Measurements from ENCODE around the gene NCOA3. TPM values are rescaled to one million over a fixed set of nuclear protein-coding genes. Genes with fewer than 3 reads are reported as not detected.

Gene NCOA3
- total RNA-seq, 2 experiments from 2014 or later: 59.1 to 70.6 TPM

DNA sequence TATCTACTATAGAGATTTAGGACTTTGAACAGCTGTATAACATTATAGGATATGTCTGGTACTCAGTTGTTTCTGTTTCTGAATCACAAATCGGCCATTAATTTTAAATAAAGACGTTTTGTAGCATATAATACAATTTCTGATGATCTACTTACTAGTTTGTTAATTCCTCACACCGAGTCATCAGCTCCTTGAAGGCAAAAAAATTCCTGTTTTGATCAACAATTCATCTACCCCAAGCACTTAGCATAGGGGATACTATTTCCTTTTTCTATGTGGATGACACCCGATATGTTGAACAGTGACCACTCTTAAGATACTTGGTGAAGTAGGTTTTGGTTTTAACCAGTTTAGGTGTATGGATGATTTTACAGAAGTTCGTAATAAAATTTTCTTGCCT, 107.3 kb downstream of the NCOA3 start:
- Mint-ChIP-seq H3K9me3 (no peaks in the 10 kb centered on the region), H3K27me3 (no peaks in the 10 kb centered on the region), H3K36me3 (ENCODE audit: low read depth) (peaks cover 46% of the 10 kb centered on the region), H3K4me1 (peaks cover 83% of the 10 kb centered on the region), H3K27ac (peak overlapping the region; percentile 62), H3K4me3 (no peak overlapping the region)
- ChIA-PET POLR2A (no interaction called here), CTCF (interaction anchor here (0.7 to 2.4 kb wide), 3 partner anchors 12 to 404 kb away, joined by 4 to 14 read pairs (median 7); no protein-coding TSS in a partner anchor)
- DNase-seq: no peak

DNA sequence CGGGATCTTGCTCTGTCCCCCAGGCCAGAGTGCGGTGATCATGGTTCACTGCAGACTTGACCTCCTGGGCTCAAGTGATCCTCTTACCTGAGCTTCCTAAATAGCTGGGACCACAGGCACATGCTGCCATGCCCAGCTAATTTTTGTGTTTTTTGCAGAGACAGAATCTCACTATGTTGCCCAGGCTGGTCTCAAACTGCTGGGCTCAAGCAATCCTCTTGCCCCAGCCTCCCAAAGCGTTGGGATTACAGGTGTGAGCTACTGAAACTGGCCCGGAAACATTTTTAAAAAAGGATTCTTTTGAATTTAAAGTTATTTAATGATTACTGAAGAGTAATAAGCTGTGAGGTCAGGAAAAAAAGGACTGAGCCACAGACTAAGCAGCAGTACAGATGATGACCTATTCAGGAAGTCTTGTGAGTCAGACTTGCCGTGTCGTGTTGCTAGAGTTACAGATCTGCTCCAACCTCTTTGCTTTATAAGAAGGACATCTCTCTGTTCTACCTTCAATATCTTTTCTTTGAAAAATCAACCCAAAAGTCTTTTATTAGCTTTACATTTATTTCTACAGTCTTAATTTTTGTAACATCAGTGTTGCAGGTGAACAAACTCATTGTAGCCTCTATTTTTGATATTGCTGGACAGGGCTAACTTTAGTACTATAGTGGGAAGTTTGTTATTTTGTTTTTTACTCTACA, 108.7 kb downstream of the NCOA3 start:
- H3K4me1 Mint-ChIP-seq: peaks cover 76% of the 10 kb centered on the region
- DNase-seq: peak; percentile 73
- H3K4me3 Mint-ChIP-seq: peak overlapping the region; percentile 55
- peaks cover 46% of the 10 kb centered on the region for H3K36me3 Mint-ChIP-seq (ENCODE audit: low read depth)
- ChIA-PET POLR2A (interaction anchor here (0.6 to 1.2 kb wide), 2 partner anchors 117 to 685 kb away, joined by 3 read pairs; no protein-coding TSS in a partner anchor), CTCF (interaction anchor here (0.5 to 2.4 kb wide), 13 partner anchors 9 to 302 kb away, joined by 3 to 14 read pairs (median 3); partner anchors contain the start of gene NCOA3)
- H3K27me3 Mint-ChIP-seq: no peaks in the 10 kb centered on the region
- no peaks in the 10 kb centered on the region for H3K9me3 Mint-ChIP-seq
- H3K27ac Mint-ChIP-seq: peak overlapping the region; percentile 86

DNA sequence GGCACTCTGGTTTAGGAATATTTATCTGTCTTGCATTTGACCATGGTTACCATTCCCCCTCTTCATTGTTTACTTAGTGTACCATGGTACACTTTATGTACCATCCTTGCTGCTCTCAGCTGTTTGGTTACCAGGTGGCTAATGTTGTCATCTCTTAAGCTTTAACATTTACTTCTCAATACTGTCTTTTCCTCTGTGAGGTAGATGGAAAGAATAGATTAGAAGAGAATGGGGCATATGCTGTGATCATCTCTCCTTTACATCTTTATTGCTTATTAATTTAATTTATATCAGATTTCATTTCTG, 109.2 kb downstream of the NCOA3 start:
- H3K4me3 Mint-ChIP-seq: peak overlapping the region; percentile 55
- POLR2A ChIA-PET: interaction anchor here (1.2 kb wide), 1 partner anchor 117 kb away, joined by 3 read pairs; no protein-coding TSS in a partner anchor
- H3K27me3 Mint-ChIP-seq: no peaks in the 10 kb centered on the region
- CTCF ChIA-PET: interaction anchor here (0.5 to 2.1 kb wide), 7 partner anchors 10 to 303 kb away, joined by 3 to 14 read pairs (median 4); partner anchors contain the start of gene NCOA3
- H3K9me3 Mint-ChIP-seq: no peaks in the 10 kb centered on the region
- peaks cover 42% of the 10 kb centered on the region for H3K36me3 Mint-ChIP-seq (ENCODE audit: low read depth)
- DNase-seq: no peak
- H3K27ac Mint-ChIP-seq: peak overlapping the region; percentile 86
- H3K4me1 Mint-ChIP-seq: peaks cover 71% of the 10 kb centered on the region

DNA sequence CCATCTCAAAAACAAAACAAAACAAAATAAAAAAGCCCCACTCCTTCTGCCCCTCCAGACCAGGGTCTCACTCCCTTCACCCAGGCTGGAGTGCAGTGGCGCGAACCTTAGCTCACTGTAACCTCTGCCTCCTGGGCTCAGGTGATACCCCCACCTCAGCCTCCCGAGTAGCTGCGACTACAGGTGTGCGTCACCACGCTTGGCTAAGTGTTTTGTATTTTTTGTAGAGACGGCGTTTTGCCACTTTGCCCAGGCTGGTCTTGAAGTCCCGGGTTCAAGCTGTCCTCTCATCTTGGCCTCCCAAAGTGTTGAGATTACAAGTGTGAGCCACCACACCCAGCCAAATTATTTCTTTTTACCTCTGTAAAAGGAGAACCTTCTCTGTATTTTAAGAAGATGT, 110.1 kb downstream of the NCOA3 start:
- H3K27ac Mint-ChIP-seq: no peak overlapping the region
- H3K36me3 Mint-ChIP-seq (ENCODE audit: low read depth): peaks cover 38% of the 10 kb centered on the region
- DNase-seq: no peak
- H3K4me1 Mint-ChIP-seq: peaks cover 66% of the 10 kb centered on the region
- CTCF ChIA-PET: interaction anchor here (0.7 to 0.9 kb wide), 2 partner anchors 9 to 228 kb away, joined by 3 to 5 read pairs; no protein-coding TSS in a partner anchor
- H3K9me3 Mint-ChIP-seq: no peaks in the 10 kb centered on the region
- H3K4me3 Mint-ChIP-seq: no peak overlapping the region
- POLR2A ChIA-PET: no interaction called here
- H3K27me3 Mint-ChIP-seq: no peaks in the 10 kb centered on the region

DNA sequence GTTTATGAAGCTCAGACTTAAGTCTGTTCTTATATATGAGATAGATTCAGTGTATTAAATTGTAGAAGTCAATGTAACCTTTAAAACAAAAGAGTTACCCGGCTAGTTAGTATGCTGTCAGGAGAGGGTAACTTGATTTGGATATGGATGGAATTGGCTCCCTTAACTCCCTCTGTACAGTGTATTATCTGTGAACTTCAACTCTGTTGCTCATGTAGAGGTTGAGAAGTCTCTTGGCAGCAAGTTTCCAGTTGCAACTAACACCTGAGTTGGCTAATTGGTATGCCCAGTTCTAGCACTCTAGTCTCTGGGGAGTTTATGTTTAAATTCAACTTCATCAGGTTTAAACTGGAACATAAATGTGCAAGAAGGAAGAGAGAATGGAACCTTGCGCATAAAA, 111.0 kb downstream of the NCOA3 start:
- peaks cover 35% of the 10 kb centered on the region for H3K36me3 Mint-ChIP-seq (ENCODE audit: low read depth)
- no peaks in the 10 kb centered on the region for H3K9me3 Mint-ChIP-seq
- no peak overlapping the region for H3K27ac Mint-ChIP-seq
- CTCF ChIA-PET: interaction anchor here (0.7 kb wide), 1 partner anchor 267 kb away, joined by 5 read pairs; no protein-coding TSS in a partner anchor
- H3K4me1 Mint-ChIP-seq: peaks cover 64% of the 10 kb centered on the region
- no peak overlapping the region for H3K4me3 Mint-ChIP-seq
- POLR2A ChIA-PET: interaction anchor here (0.7 kb wide), 1 partner anchor 180 kb away, joined by 6 read pairs; no protein-coding TSS in a partner anchor
- no peaks in the 10 kb centered on the region for H3K27me3 Mint-ChIP-seq
- no peak for DNase-seq

DNA sequence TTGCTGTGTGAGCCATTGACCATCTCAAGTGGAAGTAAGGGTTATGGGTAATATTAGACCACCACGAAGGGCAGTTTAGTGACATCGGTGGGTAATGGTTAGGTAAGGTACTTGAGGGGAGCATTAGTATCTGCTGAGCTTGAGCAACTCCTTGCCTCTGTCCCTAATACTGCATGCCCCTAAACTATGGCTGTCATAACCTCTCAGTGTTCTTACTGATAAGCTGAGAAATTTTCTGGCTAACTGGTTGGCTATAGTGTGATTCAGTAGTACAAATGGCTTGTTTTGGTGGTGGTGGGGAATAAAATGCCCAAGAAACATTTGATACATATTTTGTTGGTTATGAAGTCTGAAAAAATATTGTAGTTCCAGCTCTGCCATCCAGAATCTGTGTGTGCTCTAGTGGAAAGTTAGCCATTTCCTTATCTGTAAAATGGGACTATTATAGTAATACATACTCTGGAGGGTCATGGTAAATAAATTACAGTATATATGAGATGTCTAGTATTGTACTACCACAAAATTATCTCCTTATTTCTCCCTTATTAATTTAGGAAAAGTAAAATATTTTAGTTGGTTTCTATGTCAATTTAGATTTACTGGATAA, 113.1 kb downstream of the NCOA3 start:
- POLR2A ChIA-PET: no interaction called here
- CTCF ChIA-PET: interaction anchor here (0.6 to 2.4 kb wide), 5 partner anchors 17 to 395 kb away, joined by 3 to 9 read pairs (median 4); no protein-coding TSS in a partner anchor
- H3K4me3 Mint-ChIP-seq: no peak overlapping the region
- no peaks in the 10 kb centered on the region for H3K9me3 Mint-ChIP-seq
- no peak overlapping the region for H3K27ac Mint-ChIP-seq
- peaks cover 46% of the 10 kb centered on the region for H3K4me1 Mint-ChIP-seq
- DNase-seq: no peak
- peaks cover 29% of the 10 kb centered on the region for H3K36me3 Mint-ChIP-seq (ENCODE audit: low read depth)
- no peaks in the 10 kb centered on the region for H3K27me3 Mint-ChIP-seq

DNA sequence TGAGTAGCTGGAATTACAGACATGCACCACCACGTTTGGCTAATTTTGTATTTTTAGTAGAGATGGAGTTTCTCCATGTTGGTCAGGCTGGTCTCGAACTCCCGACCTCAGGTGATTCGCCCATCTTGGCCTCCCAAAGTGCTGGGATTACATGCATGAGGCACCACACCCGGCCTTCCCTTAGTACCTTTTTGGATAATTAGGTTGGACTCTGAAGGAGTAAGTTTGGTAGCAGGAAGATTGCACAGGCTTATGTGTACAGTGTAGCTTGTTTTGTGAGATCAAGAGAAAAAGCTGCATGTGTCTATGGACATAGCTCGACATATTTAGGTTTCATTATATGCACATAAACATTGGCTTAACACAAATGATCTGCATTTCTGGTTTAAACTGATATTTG, 116.8 kb downstream of the NCOA3 start:
- ChIA-PET POLR2A (no interaction called here), CTCF (no interaction called here)
- H3K36me3 Mint-ChIP-seq (ENCODE audit: low read depth): peaks cover 21% of the 10 kb centered on the region
- H3K4me3 Mint-ChIP-seq: no peak overlapping the region
- no peak overlapping the region for H3K27ac Mint-ChIP-seq
- no peaks in the 10 kb centered on the region for H3K27me3 Mint-ChIP-seq
- DNase-seq: no peak
- no peaks in the 10 kb centered on the region for H3K9me3 Mint-ChIP-seq
- H3K4me1 Mint-ChIP-seq: peaks cover 30% of the 10 kb centered on the region

DNA sequence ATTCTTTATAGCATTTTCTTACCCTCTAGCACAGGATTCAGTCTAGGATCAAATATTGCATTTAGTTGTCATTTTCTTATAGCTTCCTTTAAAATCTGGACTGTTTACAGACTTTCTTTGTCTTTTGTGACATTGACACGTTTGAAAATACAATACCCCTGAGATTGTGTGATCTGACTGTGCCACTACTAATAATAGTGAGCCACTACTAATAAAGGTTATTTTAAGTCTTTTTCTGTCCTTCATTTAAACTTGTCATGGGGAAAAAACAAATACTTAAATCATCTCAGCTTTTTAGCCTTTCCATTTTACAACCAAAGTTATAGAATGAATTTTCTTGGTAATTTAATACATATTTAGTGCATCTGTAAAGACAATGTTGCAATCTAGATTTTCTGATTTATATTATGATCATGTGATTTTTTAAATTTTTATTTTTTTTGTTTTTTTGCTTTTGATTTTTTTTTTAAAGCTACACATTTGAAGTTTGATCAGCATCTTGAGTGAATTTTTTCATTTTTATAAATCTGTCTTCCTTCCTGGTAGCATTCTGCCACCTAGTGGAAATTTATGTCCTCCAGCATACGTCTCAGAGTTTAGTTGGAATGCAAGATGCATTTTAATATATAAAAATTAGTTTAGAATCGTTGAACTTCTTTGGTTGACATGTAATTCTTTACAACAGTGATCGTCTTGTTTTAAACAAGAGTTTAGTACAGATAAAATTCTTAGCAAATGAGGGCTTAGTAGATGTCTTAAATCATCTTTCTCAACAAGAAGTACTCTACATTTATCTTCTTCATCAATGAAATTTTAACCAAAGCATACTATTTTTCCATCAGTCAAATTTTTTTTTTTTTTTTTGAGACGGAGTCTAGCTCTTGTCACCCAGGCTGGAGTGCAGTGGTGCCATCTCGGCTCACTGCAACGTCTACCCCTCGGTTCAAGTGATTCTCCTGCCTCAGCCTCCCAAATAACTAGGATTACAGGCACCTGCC, 119.4 kb downstream of the NCOA3 start:
- Mint-ChIP-seq H3K36me3 (ENCODE audit: low read depth) (peaks cover 28% of the 10 kb centered on the region), H3K4me3 (no peak overlapping the region), H3K4me1 (peaks cover 39% of the 10 kb centered on the region), H3K27ac (no peak overlapping the region), H3K9me3 (no peaks in the 10 kb centered on the region), H3K27me3 (no peaks in the 10 kb centered on the region)
- ChIA-PET CTCF (interaction anchor here (0.6 to 1.8 kb wide), 14 partner anchors 10 to 408 kb away, joined by 3 to 14 read pairs (median 3); partner anchors contain the start of gene NCOA3), POLR2A (interaction anchor here (0.6 kb wide), 1 partner anchor 118 kb away, joined by 4 read pairs; no protein-coding TSS in a partner anchor)
- peak; percentile 54 for DNase-seq

DNA sequence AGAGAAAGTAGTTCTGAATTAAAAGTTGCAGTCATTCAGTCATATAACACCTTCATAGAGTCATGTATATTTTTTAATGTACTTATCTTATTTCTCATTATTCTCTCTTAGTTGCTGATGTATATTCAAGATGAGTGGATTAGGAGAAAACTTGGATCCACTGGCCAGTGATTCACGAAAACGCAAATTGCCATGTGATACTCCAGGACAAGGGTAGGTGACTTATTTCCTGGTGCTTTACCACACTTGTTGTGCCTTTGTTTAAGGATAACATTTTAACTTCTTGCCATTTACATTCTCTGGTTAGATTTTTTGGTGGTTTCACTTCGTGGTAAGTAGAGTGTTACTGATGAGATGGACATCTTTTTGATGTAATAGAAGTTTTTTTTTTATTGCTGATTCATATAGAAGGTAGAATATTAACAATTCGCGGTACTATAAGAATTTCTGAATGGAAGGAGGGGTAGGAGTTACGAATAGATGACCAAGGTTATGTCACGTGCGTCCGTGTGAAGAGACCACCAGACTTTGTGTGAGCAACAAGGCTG, 120.5 kb downstream of the NCOA3 start:
- Mint-ChIP-seq H3K27ac (no peak overlapping the region), H3K4me3 (no peak overlapping the region), H3K4me1 (peaks cover 33% of the 10 kb centered on the region), H3K36me3 (ENCODE audit: low read depth) (peaks cover 29% of the 10 kb centered on the region), H3K27me3 (no peaks in the 10 kb centered on the region), H3K9me3 (no peaks in the 10 kb centered on the region)
- DNase-seq: no peak
- ChIA-PET CTCF (interaction anchor here (0.6 to 1.8 kb wide), 5 partner anchors 122 to 409 kb away, joined by 3 to 7 read pairs (median 4); no protein-coding TSS in a partner anchor), POLR2A (no interaction called here)

DNA sequence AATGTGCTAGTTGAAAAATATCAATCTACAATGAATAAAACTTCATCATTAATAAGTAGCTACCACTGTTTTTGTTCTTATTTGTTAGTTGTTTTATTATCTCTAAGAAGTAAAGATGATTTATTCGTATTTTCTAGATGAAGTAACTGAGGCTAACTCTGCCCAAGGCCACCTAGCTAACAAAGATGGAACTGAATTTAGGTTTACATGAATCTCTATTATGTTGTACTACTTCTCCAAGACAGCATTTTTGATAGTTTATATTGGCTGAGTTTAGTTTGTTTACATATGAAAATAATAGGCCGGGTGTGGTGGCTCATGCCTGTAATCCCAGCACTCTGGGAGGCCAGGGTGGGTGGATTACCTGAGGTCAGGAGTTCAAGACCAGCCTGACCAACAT, 121.5 kb downstream of the NCOA3 start:
- Mint-ChIP-seq H3K9me3 (no peaks in the 10 kb centered on the region), H3K4me1 (peaks cover 27% of the 10 kb centered on the region), H3K27me3 (no peaks in the 10 kb centered on the region), H3K27ac (no peak overlapping the region), H3K4me3 (no peak overlapping the region), H3K36me3 (ENCODE audit: low read depth) (peaks cover 37% of the 10 kb centered on the region)
- no peak for DNase-seq
- POLR2A ChIA-PET: interaction anchor here (0.6 kb wide), 1 partner anchor 239 kb away, joined by 4 read pairs; no protein-coding TSS in a partner anchor
- CTCF ChIA-PET: interaction anchor here (0.6 to 1.9 kb wide), 5 partner anchors 9 to 427 kb away, joined by 3 to 8 read pairs (median 5); no protein-coding TSS in a partner anchor

DNA sequence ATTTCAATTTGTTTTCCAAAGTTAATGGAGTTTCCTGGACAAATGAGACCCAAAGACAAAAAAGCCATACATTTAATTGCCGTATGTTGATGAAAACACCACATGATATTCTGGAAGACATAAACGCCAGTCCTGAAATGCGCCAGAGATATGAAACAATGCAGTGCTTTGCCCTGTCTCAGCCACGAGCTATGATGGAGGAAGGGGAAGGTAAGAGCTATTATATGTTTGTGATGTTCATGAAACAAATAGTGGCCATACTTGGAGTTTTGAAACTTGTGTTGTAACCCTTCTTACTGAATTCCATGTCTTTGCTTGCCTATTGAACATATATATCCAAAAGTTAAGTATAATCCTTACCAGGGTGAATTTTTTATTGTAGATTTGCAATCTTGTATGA, 125.9 kb downstream of the NCOA3 start:
- H3K9me3 Mint-ChIP-seq: no peaks in the 10 kb centered on the region
- no peaks in the 10 kb centered on the region for H3K27me3 Mint-ChIP-seq
- peaks cover 17% of the 10 kb centered on the region for H3K4me1 Mint-ChIP-seq
- ChIA-PET CTCF (no interaction called here), POLR2A (no interaction called here)
- no peak overlapping the region for H3K27ac Mint-ChIP-seq
- DNase-seq: no peak
- H3K4me3 Mint-ChIP-seq: no peak overlapping the region
- peaks cover 60% of the 10 kb centered on the region for H3K36me3 Mint-ChIP-seq (ENCODE audit: low read depth)

DNA sequence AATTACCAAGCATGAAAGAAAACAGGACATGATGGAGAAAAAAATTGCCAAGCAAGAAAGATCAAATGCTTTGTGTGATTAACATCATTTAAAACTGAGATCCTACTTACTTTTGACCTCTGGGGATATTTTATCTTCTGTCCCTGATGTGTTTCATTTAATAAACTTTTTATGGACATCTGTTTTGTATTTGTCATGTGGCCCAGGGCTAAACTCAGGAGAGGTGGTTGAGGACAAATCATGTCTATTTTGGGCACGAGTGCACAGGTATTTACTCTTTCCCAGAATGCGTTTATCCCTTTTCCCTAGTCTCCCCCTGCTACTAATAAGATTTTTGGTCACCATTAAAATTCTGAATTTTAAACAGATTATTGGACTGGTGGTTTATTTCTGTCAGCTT, 128.2 kb downstream of the NCOA3 start:
- DNase-seq: no peak
- POLR2A ChIA-PET: no interaction called here
- Mint-ChIP-seq H3K4me1 (peaks cover 4% of the 10 kb centered on the region), H3K27me3 (no peaks in the 10 kb centered on the region), H3K9me3 (no peaks in the 10 kb centered on the region), H3K4me3 (no peak overlapping the region), H3K27ac (no peak overlapping the region), H3K36me3 (ENCODE audit: low read depth) (peaks cover 58% of the 10 kb centered on the region)
- CTCF ChIA-PET: no interaction called here

All from activated CD4-positive, alpha-beta T cell treated with anti-CD3 and anti-CD28 coated beads, Interleukin-2, amount 10 ng/mL, durations not matched to agents 7 days and 5 days (primary cell).